Activated CD4-positive, alpha-beta T cell treated with anti-CD3 and anti-CD28 coated beads for 4 hours (primary cell): ENCODE data around the gene ELL2.
"Not testable (repeated sequence)": the region's sequence is repeated elsewhere in the genome, so short reads cannot be mapped to it uniquely, and the experiment has no call there.

ENCODE experiments used
- DNase-seq, 2 donors: peaks; one replicate each; pipeline ENCODE4 v3.0.0-alpha.2; 2020

The ELL2 gene

GRCh38 chr5:95927927-95928723 lies 33.5 kb downstream of the ELL2 start:
- DNase-seq, result no peak

- not testable (repeated sequence) for DNase-seq
These were observed 34.4 kb downstream of the ELL2 start for GRCh38 chr5:95927300-95927699.

GRCh38 chr5:95925939-95926338 lies 35.7 kb downstream of the ELL2 start:
- no peak for DNase-seq

- DNase-seq, result no peak
These were observed 36.3 kb downstream of the ELL2 start for GRCh38 chr5:95925378-95925744.

GRCh38 chr5:95924720-95925377 lies 36.8 kb downstream of the ELL2 start:
- DNase-seq, result no peak

- no peak for DNase-seq
These were observed 37.6 kb downstream of the ELL2 start for GRCh38 chr5:95923918-95924544.

GRCh38 chr5:95922798-95923197 lies 38.9 kb downstream of the ELL2 start:
- DNase-seq, result no peak

GRCh38 chr5:95921501-95921900 lies 40.1 kb downstream of the ELL2 start:
- no peak for DNase-seq

GRCh38 chr5:95920822-95921221 lies 40.8 kb downstream of the ELL2 start:
- no peak for DNase-seq

- DNase-seq, result no peak
These were observed 42.0 kb downstream of the ELL2 start for GRCh38 chr5:95919658-95920057.

GRCh38 chr5:95918421-95919006 lies 43.1 kb downstream of the ELL2 start:
- no peak for DNase-seq

GRCh38 chr5:95917207-95917606 lies 44.4 kb downstream of the ELL2 start:
- DNase-seq, result no peak

GRCh38 chr5:95916687-95917085 lies 45.0 kb downstream of the ELL2 start:
- no peak for DNase-seq

- no peak for DNase-seq
These were observed 45.5 kb downstream of the ELL2 start for GRCh38 chr5:95915999-95916686.

GRCh38 chr5:95913663-95914062 lies 48.0 kb downstream of the ELL2 start:
- DNase-seq, result no peak

- no peak for DNase-seq
These were observed 49.6 kb downstream of the ELL2 start for GRCh38 chr5:95912029-95912428.

GRCh38 chr5:95910521-95910920 lies 51.1 kb downstream of the ELL2 start:
- DNase-seq, result no peak

- DNase-seq, result no peak
These were observed 51.9 kb downstream of the ELL2 start for GRCh38 chr5:95909738-95910137.

- DNase-seq, result no peak
These were observed 52.9 kb downstream of the ELL2 start for GRCh38 chr5:95908799-95909198.

- DNase-seq, result no peak
These were observed 53.6 kb downstream of the ELL2 start for GRCh38 chr5:95907740-95908706.

- no peak for DNase-seq
These were observed 54.5 kb downstream of the ELL2 start for GRCh38 chr5:95907067-95907705.
